Epithelial cell of esophagus (primary cell): ENCODE measurements around the gene NEXMIF.
"Not testable (repeated sequence)": the region's sequence is repeated elsewhere in the genome, so short reads cannot be mapped to it uniquely, and the experiment has no call there.

Experiments used
- DNase-seq: peaks from one replicate; pipeline ENCODE4 v3.0.0; 2010; ENCODE audit warnings: low read depth
- H3K4me3 ChIP-seq: 2 replicates; pipeline ENCODE4 v1.5.1; 2011; ENCODE audit warnings: mild to moderate bottlenecking, low read length, control low read depth
- CTCF ChIP-seq: IDR thresholded peaks from 2 replicates; pipeline ENCODE4 v1.5.1; 2011; ENCODE audit warnings: low read depth, mild to moderate bottlenecking, low read length, control low read depth, inconsistent platforms; ENCODE audit not compliant: insufficient read depth; ENCODE audit errors: missing control alignments

The NEXMIF gene

GRCh38 chrX:74922922-74923543 is 2.2 kb downstream of the NEXMIF start:
- TF ChIP-seq CTCF: no peak
- no peak for DNase-seq
- no peak overlapping the region for H3K4me3 ChIP-seq

- H3K4me3 ChIP-seq: no peak overlapping the region
- no peak for TF ChIP-seq CTCF
- DNase-seq: no peak
Observed at GRCh38 chrX:74911494-74911893, 13.8 kb downstream of the NEXMIF start.

GRCh38 chrX:74906417-74906816 is 18.8 kb downstream of the NEXMIF start:
- no peak for TF ChIP-seq CTCF
- H3K4me3 ChIP-seq: no peak overlapping the region
- DNase-seq: no peak

- no peak overlapping the region for H3K4me3 ChIP-seq
- DNase-seq: no peak
- TF ChIP-seq CTCF: no peak
Observed at GRCh38 chrX:74902806-74903205, 22.4 kb downstream of the NEXMIF start.

GRCh38 chrX:74892561-74892960 is 32.7 kb downstream of the NEXMIF start:
- TF ChIP-seq CTCF: no peak
- H3K4me3 ChIP-seq: no peak overlapping the region
- DNase-seq: no peak

- no peak for TF ChIP-seq CTCF
- H3K4me3 ChIP-seq: no peak overlapping the region
- no peak for DNase-seq
Observed at GRCh38 chrX:74890676-74891430, 34.4 kb downstream of the NEXMIF start.

- DNase-seq: not testable (repeated sequence)
Observed at GRCh38 chrX:74882383-74882782, 42.9 kb downstream of the NEXMIF start.

More at GRCh38 chrX:74882383-74882782, 42.9 kb downstream of the NEXMIF start:
- H3K4me3 ChIP-seq: not testable (repeated sequence)
